BE2C (cell line): ENCODE results near the gene CPN2.

Source experiments
- DNase-seq: peaks from one replicate; pipeline ENCODE4 v3.0.0-alpha.2; 2020
- H3K27me3 ChIP-seq: fragments of 250-450 bp; sonication (Bioruptor Pico); 2 replicates; pipeline ENCODE4 v1.5.1; 2020; ENCODE audit warnings: mild to moderate bottlenecking
- H3K36me3 ChIP-seq: fragments of 250-450 bp; sonication (Bioruptor Pico); 2 replicates; pipeline ENCODE4 v1.5.1; 2020; ENCODE audit warnings: mild to moderate bottlenecking
- H3K4me1 ChIP-seq: fragments of 250-450 bp; sonication (Bioruptor Pico); 2 replicates; pipeline ENCODE4 v1.5.1; 2020
- H3K4me3 ChIP-seq: 2 replicates; pipeline ENCODE4 v1.5.1; 2011; ENCODE audit warnings: low read depth, low read length
- H3K9me3 ChIP-seq: fragments of 250-450 bp; sonication (Bioruptor Pico); 2 replicates; pipeline ENCODE4 v1.5.1; 2020
- TF ChIP-seq, protein P1 (sequence below): IDR thresholded peaks from 2 replicates; pipeline ENCODE4 v1.5.1; 2012; ENCODE audit warnings: mild to moderate bottlenecking, low read depth, low read length

Gene CPN2

DNA sequence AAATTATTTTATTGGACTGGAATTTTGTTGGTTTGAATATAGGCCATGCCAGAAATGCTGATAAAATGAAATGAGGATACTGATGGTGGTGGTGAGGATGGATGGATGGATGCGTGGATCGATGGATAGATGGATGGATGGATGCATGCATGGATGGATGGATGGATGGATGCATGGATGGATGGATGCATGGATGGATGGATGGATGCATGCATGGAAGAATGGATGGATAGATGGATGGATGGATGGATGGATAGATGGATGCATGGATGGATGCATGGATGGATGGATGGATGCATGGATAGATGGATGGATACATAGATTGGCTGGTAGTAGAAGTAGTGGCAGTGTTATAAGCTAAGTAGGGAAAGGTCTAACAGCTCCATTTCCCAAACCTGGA is 40.1 kb downstream of the CPN2 start:
- H3K4me3 ChIP-seq: no peak overlapping the region
- H3K9me3 ChIP-seq: no peaks in the 10 kb centered on the region
- no peaks in the 10 kb centered on the region for H3K27me3 ChIP-seq
- H3K36me3 ChIP-seq: no peaks in the 10 kb centered on the region
- TF ChIP-seq, protein P1, sequence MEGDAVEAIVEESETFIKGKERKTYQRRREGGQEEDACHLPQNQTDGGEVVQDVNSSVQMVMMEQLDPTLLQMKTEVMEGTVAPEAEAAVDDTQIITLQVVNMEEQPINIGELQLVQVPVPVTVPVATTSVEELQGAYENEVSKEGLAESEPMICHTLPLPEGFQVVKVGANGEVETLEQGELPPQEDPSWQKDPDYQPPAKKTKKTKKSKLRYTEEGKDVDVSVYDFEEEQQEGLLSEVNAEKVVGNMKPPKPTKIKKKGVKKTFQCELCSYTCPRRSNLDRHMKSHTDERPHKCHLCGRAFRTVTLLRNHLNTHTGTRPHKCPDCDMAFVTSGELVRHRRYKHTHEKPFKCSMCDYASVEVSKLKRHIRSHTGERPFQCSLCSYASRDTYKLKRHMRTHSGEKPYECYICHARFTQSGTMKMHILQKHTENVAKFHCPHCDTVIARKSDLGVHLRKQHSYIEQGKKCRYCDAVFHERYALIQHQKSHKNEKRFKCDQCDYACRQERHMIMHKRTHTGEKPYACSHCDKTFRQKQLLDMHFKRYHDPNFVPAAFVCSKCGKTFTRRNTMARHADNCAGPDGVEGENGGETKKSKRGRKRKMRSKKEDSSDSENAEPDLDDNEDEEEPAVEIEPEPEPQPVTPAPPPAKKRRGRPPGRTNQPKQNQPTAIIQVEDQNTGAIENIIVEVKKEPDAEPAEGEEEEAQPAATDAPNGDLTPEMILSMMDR: no peak
- H3K4me1 ChIP-seq: peaks cover 43% of the 10 kb centered on the region
- no peak for DNase-seq

DNA sequence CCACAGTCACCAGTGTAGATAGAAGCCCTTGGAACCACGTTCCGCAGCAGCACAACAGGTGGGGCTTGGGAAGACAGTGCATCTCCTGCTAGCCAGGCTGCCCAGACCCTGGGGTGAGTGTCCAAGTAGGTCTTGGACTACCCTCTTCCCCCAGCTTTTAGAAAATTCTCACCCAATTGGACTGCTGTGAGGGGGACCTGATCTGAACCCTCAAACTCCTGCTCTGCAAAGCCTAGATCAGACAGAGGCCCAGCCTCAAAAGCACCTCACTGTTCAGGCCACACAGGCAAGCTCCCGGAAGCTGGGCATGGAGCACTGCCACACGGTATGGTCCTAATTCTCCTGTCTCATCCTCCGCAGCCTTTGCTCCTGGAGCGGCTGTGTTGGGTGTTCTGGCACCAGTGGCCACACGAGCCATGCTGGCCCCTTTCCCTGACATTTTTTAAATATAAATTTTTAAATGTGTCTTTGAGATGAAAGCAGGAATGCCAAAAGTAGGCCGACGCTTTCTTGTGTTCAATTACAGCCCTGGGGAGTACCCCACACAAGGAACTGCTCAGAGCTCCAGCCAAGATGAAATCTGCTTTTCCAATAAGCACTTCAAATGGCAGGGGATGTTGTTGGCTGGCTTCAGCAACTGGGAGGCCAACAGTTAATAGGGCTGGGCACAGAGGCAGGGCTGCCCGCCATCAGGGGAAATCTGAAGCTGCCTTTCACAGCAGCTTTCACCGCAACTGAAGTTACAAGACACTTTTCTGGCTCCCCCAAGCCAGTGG is 40.9 kb downstream of the CPN2 start:
- no peaks in the 10 kb centered on the region for H3K9me3 ChIP-seq
- H3K27me3 ChIP-seq: no peaks in the 10 kb centered on the region
- H3K4me1 ChIP-seq: peaks cover 44% of the 10 kb centered on the region
- H3K4me3 ChIP-seq: no peak overlapping the region
- DNase-seq: no peak
- no peaks in the 10 kb centered on the region for H3K36me3 ChIP-seq
- TF ChIP-seq, protein P1: no peak

DNA sequence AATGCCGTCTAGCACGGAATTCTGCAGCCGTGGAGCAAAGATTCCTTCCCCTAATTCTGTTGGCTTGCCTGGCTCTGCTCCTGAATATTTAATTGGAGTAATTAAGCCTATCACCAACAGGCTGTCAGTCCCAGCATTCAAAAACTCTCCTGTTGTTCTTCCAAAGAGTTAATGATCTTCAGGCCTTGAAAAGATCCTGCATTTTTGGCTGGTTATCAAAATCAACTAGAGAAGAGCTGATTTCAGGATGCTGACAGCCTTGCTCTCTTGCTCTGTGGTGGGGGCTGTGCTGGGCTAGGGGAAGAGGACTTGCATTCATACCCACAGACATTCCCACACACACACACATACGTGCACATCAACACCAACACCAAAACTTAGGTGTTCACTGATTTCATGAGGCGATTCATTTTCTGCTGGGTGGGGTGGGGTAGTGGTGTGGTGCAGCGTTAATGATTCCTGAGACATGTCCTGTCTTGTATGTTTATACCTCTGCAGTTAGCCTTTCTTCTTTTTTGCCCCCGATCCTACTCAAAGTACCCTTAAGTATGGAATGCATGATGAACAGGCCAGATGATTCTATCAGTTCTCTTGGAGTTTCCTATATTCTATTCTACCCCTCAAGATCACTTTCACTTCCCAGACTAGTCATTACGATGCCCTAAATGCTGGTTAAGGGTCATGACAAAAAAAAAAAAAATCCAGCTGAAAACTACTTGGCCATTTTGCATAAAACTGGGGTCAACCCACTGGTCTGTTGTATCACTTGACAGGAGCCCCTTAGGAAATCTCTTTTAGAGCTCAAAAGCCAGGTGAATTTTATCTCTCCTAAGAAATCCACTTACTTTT is 42.3 kb downstream of the CPN2 start:
- TF ChIP-seq, protein P1: no peak
- H3K4me1 ChIP-seq: peaks cover 33% of the 10 kb centered on the region
- no peaks in the 10 kb centered on the region for H3K36me3 ChIP-seq
- no peak for DNase-seq
- no peak overlapping the region for H3K4me3 ChIP-seq
- no peaks in the 10 kb centered on the region for H3K9me3 ChIP-seq
- H3K27me3 ChIP-seq: no peaks in the 10 kb centered on the region

DNA sequence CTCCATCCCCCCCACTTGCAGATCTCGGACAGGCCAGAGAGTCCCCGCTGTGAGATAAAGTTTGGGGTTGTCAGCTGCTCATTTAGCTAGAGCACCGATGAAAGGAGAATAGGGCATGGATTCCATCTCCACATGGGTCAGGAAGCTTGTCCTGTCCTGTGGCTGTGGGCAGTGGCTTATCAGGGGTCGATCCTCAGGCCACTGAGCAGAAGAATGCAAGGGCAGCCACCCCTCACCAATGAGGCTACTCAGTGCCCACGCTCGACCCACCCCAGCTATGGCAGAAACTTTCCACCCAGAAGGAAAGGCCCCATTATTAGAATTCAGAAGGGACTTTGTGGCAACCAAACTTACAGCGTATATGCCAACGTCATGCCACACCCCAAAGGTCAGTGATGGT is 43.3 kb downstream of the CPN2 start:
- TF ChIP-seq, protein P1: no peak
- Histone ChIP-seq H3K4me3 (no peak overlapping the region), H3K36me3 (no peaks in the 10 kb centered on the region), H3K9me3 (no peaks in the 10 kb centered on the region), H3K4me1 (peaks cover 23% of the 10 kb centered on the region), H3K27me3 (no peaks in the 10 kb centered on the region)
- DNase-seq: no peak

DNA sequence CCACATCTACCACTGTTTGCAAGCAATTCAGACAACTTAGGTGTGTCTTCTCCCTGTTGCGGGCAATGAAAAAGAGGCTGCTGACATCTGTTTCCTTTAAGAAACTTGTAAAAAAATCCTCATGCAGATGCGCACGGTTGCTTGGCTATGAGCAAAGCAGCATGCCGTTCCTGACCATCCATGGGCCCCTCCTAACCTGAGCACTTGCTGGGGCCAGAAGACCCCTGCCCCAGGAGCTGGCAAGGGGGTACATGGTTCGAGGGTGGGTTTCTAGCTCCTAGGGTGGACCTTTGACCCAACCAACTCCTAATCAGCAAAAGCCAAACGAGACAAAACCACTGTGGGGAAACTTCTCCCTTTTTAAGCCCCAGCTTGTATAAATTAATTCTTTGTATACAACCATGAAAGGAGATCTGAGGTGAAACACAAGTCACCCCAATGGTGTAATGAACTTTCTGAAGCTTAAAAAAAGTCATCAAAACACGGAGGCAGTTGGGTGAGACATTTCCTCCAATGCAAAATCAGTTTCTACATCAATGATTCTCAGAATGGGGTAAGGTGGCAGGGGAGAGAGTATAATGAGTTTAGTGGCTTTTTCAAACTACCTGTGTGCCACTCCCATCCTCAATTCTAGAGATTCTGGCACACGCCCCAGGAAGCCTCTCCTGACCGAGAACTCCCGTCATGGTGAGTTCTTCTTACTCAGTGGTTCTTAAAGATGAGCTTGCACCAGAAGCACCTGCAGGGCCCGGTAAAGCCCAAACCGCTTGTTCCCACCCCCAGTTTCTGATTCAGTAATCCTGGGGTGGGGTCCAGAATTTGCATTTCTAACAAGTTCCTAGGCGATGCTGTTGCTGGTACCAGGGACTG is 44.1 kb downstream of the CPN2 start:
- TF ChIP-seq, protein P1: no peak
- H3K4me3 ChIP-seq: no peak overlapping the region
- H3K36me3 ChIP-seq: no peaks in the 10 kb centered on the region
- no peak for DNase-seq
- H3K4me1 ChIP-seq: peaks cover 16% of the 10 kb centered on the region
- H3K9me3 ChIP-seq: no peaks in the 10 kb centered on the region
- no peaks in the 10 kb centered on the region for H3K27me3 ChIP-seq
